Adrenal gland (tissue), 5 donors: ENCODE data around the gene LRIT3.

Experiments
- CTCF ChIP-seq, 6 experiments: fragments of 450-650 bp in 4 of 6; fragments of 200-600 bp in 2 of 6; sonication (generic) in 1 of 6; IDR thresholded peaks; 1 replicate in 5 of 6; 2 replicates in 1 of 6; pipeline versions ENCODE4 v1.5.1 to v1.8.0; 2016 to 2021; ENCODE audit warnings: antibody characterized with exemption in 6 of 6, mild to moderate bottlenecking in 2 of 6, moderate library complexity in 1 of 6
- POLR2A ChIP-seq, 2 donors: fragments of 450-650 bp; IDR thresholded peaks; one replicate each; pipeline ENCODE4 v1.6.1; 2017; ENCODE audit warnings: antibody characterized with exemption in 2 of 2, mild to moderate bottlenecking in 2 of 2, moderate library complexity in 1 of 2
- donor health status: DM: no; HTN: no; CAD: no.

DNA sequence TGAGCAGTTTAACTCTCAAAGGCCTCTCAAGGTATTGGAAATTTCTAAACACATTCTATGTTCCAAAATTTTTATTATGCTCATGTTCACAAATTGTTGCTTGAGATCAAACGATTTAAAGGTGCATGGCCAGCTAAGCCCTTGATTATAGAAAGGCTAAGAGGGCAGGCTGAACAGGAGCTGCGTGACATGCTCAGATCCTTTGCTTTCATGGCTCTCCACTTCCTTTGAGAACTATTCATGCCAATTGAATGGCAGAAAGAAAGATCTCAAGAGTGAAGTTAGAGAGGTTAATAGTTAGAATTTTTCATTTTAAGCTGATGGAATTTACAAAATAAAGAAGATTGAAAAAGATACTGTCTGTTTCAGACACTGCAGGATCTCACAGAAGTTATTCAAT is 594 bp downstream of the LRIT3 start:
- TF ChIP-seq CTCF (IDR thresholded peaks at IDR 0.05) (no peak), POLR2A (IDR thresholded peaks at IDR 0.05) (no peak)
